Right kidney (tissue), 1 donor: ENCODE measurements around the gene DNASE2.

Experiments used
- DNase-seq: peaks from one replicate; pipeline ENCODE4 v3.0.0-alpha.2; 2016

The DNASE2 gene

DNA sequence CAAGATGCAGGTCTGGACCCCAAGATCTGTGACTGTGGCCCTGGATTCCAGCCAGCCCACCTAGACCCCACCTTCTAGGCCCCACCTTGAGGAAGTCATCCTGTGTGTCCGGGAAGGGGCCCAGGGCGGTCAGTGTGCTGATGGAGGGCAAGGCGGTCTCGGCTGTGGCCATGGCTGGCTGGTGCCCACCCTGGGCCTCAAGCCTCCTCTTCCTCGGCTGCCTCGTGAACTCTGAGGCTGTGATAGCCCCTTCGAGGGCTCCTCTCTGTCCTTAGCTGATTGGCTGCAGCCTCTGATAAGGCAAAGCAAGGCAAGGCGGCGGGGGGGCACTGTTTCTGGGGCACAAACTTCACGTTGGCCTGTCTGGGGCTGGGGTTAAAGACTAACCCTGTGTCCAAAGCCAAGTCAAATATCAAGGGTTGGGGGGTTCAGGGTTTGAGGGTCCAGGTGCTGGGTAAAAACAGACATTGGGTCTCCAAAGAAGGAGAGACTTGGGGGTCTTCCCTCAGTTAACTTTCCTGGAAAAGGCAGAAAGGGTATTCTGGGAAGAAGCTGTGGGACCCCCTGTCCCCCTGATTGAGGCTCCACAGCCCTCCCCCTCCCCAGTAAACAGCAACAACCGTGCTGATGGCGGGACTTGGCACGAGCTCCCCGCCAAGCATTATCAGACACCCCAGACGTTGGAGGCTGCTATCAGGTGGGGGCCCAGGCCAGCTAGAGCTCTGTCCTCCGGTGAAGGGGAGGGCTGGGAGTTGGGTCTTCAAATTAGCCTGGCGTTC lies 5.9 kb upstream of the DNASE2 start, which contains the start of gene KLF1:
TSS of gene KLF1 (minus strand) at position 233 of the 779 bp plus-strand sequence. CDS start at position 172, 61 bp downstream.
- no peak for DNase-seq

DNA sequence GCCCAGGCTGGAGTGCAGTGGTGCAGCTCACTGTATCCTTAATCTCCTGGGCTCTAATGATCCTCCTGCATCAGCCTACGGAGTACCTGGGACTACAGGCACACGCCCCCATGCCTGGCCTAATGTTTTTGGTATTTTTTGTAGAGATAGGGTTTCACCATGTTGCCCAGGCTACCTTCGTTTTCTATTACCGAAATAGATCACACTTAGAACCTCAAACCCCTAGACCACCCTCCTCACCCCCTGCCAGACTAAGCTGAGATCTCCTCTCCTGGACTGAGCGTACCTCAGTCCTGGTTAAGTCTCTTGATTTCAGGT lies 5.4 kb upstream of the DNASE2 start:
- no peak for DNase-seq

DNA sequence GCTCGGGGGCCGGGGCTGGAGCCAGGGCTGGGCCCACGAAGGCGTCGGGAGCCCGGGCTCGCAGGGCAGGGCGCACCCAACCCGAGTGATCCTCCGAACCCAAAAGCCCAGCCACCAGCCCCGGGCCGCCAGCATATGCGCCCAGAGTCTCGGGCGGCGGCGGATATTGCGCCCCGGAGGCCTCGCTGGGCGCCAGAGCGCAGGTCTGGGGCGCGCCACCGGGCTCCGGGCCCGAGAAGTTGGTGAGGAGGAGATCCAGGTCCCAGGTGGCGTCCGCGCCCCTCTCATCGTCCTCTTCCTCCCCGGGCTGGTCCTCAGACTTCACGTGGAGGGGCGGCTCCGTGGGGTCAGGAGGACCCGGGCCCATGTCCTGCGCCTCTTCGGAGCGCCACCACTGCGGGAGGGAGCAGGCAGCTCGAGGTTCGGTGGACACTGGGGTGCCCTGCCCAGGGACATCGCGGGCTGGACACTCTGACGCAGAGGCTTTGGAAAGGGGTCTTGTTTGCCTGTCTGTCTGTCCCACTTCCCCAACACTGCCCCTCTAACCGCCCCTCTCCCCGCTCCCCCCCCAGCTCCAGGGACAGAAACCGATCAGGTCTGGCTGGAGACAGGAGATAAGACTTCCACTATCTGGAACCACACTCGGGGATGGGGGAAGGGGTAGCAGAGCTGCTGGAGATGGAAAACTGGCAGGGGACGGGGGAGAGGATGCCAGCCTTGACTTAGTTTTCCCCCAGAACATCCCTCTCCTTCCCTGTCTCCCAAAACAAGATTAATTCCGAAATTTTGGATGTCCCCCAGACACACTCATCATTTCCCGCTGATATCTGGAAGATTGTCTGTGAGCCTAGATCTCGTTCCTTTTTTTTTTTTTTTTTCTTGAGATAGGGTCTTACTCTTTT lies 4.8 kb upstream of the DNASE2 start:
- no peak for DNase-seq

DNA sequence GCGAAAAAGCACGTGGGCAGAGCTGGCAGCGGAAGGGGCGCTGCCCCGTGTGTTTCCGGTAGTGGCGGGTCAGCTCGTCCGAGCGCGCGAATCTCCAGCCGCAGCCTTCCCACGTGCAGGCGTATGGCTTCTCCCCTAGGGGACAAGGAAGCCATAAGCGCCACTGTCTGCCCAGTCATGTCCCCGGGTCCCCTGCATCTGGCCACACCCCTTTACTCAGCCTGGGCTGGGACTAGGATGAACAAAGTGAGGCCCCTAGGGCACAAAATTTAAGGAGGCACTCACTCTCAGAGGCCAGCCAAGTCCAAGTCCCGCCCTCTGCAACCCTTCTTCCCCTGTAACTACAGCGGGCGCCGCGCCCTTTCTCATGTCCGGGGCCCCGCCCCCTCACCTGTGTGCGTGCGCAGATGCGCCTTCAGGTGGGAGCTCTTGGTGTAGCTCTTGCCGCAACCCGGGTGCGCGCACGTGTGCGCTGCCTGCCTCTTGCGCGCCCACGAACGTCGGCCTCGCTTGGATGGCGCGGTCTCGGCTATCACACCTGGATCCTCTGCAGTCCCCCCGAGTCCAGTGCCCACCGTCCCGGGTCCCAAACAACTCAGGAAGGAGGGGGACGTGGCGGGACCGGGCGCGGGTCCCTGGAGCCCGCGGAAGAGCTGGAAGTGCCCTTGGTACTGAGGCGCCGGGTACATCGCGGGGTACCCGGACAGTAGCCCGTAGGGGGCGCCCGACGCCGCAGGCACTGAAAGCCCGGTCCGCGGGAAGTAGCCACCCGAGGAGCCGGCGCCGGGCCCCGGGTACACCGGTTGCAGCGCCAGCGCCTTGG lies 3.9 kb upstream of the DNASE2 start:
- DNase-seq: peak; percentile 75

DNA sequence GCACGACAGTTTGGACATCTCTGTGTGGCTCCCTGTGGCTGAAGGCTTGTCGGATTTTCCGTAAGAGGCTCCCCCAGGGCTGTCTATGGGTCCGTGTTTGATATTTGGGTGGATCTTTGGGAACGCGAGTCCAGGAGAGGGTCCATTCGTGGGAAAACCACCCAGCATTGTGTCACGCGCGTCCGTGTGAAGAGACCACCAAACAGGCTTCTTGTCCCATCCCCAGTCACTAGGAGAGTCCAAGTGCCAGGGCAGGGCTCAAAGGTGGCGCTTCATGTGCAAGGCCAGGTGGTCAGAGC lies 3.3 kb upstream of the DNASE2 start:
- no peak for DNase-seq

DNA sequence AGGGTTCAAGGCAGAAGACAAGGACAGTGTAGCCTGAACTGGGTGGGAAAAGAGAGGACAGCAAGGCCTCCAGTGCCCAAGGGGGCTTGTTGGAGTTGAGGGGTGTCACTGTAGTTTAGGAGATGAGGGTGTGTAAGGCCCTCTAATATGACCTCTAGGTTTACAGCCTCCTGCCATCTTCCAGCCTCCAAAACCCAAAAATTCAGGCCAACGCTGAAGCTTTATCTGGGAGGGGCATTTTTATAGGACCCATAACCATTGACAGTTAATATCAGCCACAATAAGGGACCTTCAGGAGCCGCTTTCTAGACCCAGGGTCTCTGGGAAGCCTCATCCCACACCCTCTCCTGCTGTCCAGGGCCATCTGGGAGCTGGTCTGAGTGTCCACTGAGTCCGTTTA lies 3.0 kb upstream of the DNASE2 start:
- no peak for DNase-seq

DNA sequence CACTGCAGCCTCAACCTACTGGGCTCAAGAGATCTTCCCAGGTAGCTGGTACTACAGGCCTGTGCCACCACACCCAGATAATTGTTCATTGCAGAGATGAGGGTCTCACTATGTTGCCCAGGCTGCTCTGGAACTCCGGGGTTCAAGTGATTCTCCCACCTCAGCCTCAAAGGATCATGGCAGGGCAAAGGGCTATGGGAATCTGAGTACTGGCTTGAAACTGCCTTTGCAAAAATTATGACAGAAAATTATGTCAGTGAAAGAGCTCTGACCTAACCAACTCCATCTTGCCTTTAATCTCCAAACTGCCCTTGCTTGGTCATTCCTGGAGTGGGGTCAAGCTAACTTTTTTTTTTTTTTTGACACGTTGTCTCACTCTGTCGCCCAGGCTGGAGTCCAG lies 1.3 kb upstream of the DNASE2 start:
- no peak for DNase-seq

DNA sequence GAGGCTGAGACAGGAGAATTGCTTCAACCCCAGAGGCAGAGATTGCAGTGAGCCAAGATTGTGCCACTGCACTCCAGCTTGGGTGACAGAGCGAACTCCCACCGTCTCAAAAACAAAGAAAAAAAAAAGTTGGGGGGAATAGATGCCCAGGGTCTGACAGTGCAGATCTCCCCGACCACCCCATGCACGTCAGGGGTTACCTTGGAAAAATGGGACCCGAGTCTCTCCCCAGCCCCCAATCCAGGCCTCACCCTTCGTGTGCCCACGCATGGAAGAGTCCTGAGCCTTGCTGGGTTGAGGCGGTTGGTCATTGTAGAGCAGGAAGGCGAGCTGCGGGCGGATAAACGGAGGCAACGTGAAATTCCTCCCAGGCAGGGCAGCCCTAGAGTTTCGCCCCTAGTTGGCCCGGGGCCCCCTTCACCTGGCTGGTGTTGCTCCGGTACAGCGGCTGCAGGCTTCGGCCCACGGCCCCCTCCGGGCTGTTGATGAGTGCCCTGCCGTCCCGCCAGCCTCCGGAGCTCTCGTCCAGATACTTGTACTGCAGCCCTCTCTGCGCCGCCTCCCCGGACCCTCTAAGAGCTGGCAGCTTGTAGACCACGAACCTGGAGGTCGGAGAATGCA lies 588 bp downstream of the DNASE2 start:
- no peak for DNase-seq

DNA sequence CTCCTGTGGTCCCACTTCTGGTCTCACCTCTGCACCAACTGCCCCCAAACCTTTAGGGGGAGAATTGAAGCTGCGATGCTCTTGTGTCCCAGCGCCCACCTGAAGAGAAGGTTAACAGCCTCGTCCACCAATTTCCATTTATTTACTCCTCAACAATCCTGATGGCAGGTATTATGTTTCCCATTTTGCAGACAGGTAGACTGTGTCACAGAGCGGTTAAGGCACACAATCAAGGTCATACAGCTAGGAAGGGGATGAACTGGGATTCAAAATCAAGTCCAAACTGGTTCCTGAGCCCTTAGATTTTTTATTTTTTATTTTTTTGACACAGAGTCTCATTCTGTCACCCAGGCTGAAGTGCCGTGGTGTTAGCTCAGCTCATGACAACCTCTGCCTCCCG lies 6.2 kb downstream of the DNASE2 start:
- DNase-seq: no peak

DNA sequence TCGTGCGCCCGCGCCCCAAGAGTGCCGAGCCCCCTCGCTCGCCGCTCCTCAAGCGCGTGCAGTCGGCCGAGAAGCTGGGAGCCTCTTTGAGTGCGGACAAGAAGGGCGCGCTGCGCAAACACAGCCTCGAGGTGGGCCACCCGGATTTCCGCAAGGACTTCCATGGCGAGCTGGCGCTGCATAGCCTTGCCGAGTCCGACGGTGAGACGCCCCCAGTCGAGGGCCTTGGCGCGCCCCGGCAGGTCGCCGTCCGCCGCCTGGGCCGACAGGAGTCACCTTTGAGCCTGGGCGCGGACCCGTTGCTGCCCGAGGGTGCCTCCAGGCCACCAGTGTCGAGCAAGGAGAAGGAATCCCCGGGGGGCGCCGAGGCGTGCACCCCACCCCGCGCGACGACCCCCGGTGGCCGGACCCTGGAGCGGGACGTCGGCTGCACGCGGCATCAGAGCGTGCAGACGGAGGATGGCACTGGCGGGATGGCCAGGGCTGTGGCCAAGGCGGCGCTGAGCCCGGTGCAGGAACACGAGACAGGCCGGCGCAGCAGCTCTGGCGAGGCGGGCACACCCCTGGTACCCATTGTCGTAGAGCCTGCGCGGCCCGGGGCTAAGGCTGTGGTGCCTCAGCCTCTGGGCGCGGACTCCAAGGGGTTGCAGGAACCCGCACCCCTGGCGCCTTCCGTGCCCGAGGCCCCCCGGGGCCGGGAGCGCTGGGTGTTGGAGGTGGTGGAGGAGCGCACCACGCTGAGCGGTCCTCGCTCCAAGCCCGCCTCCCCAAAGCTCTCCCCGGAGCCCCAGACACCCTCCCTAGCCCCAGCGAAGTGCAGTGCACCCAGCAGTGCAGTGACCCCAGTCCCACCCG lies 7.1 kb downstream of the DNASE2 start:
- no peak for DNase-seq

DNA sequence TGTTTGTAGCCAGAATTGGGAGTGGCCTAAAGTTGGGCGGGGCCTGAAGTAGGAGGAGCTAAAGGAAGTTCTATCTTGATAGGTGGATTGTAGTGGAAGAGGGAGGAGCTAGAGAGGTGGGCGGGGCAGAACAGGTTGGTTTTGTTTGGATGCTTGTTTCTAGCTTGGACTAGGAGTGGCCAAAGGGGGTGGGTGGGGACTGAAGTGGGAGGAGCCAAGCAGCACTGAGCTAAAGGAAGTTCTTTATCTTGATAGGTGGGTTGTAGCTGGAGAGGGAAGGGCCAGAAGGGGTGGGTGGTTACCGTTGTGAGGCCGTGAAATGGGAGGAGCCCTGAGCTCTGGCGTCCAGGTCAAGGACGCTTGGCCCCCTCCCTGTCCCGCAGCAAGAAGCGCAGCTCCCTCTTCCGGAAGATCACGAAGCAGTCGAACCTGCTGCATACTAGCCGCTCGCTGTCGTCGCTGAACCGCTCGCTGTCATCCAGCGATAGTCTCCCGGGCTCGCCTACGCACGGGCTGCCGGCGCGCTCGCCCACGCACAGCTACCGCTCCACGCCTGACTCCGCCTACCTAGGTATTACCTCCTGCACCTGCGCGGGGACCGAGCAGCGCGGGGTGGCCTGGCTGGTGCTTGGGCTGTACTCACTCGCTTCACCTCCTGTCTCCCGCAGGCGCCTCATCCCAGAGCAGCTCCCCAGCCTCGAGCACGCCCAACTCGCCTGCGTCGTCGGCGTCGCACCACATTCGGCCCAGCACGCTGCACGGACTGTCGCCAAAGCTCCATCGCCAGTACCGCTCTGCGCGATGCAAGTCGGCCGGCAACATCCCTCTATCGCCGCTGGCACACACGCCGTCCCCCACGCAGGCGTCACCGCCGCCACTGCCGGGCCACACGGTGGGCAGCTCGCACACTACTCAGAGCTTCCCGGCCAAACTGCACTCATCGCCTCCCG lies 8.0 kb downstream of the DNASE2 start:
- peak; percentile 36 for DNase-seq

DNA sequence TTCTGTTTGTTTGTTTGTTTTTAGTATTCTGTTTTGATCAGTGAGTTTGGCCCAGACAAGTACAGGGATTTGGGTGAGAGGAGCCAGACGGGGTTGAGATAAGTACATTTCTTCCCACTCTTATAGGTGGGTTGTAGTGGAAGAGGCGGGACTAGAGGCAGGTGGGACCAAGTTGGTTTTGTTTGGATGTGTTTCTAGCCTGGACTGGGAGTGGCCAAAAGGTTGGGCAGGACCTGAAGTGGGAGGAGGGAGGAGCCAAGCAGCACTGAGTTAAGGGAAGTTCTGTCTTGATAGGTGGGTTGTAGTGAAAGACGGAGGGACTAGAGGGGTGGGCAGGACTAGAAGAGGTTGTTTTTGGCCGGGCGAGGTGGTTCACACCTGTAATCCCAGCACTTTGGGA lies 9.0 kb downstream of the DNASE2 start:
- no peak for DNase-seq

DNA sequence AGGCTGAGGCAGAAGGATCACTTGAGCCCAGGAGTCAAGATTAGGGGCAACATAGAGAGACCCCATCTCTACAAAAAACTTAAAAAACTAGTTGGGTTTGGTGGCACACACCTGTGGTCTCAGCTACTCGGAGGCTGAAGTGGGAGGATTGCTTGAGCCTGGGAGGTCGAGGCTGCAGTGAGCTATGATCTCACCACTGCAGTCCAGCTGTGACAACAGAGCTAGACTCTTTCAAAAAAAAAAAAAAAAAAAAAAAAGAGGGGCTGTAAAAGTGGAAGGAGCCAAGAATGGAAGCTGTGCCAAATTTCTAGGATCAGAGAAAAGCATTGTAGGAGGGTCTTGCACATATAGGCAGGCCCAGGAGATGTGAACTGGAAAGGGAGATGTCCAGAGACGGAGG lies 9.6 kb downstream of the DNASE2 start:
- no peak for DNase-seq

DNA sequence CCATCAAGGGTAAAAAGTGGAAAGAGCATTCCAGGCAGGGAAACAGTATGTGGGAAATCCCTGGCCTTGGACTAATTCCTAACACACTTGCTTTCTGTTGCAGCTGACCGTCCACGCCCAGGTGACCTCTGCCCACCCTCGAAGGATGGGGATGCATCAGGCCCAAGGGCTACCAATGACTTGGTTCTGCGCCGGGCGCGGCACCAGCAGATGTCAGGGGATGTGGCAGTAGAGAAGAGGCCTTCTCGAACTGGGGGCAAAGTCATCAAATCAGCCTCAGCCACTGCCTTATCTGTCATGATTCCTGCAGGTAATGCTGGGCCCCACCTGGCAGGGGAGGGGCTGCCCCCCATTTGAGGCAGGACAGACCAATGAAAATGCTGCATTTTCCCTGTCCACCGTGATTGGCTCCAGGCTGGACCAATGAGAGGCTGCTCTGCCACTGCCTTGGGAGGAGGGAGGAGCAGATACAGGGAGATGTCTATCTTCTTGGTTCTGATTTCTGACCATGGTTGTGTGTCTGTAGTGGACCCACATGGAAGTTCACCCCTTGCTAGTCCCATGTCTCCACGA lies 12.6 kb downstream of the DNASE2 start:
- no peak for DNase-seq

DNA sequence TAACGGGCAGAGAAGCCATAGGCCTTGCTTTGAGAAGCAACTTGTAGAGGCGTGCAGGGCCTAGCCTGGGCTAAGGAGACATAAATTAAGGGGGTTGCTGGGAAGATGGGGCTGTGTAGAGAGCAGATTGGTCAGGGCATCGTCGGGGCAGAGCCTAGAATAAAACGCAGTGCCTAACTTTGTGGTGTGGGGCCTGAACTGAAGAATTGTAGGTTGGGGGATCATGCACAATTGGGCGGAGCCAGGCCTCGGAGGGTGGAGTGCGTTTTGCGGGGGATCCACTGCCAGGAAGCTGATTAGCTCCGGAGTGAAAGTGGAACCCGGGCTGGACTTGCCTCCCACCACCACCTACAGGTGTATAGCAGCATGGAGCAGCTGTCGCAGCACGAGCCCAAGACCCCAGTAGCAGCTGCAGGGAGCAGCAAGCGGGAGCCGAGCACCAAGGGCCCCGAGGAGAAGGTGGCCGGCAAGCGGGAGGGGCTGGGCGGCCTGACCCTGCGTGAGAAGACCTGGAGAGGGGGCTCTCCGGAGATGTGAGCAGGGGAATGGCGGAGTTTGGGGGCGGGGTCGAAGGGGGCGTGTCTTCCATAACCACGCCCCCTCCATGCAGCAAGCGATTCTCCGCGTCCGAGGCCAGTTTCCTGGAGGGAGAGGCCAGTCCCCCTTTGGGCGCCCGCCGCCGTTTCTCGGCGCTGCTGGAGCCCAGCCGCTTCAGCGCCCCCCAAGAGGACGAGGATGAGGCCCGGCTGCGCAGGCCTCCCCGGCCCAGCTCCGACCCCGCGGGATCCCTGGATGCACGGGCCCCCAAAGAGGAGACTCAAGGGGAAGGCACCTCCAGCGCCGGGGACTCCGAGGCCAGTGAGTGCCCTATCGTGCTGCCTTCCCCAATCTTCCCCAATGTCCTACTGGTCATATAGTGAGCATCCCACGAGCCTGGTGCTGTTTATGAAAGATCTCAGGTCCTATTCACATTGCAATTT lies 13.8 kb downstream of the DNASE2 start:
- peak; percentile 92 for DNase-seq

DNA sequence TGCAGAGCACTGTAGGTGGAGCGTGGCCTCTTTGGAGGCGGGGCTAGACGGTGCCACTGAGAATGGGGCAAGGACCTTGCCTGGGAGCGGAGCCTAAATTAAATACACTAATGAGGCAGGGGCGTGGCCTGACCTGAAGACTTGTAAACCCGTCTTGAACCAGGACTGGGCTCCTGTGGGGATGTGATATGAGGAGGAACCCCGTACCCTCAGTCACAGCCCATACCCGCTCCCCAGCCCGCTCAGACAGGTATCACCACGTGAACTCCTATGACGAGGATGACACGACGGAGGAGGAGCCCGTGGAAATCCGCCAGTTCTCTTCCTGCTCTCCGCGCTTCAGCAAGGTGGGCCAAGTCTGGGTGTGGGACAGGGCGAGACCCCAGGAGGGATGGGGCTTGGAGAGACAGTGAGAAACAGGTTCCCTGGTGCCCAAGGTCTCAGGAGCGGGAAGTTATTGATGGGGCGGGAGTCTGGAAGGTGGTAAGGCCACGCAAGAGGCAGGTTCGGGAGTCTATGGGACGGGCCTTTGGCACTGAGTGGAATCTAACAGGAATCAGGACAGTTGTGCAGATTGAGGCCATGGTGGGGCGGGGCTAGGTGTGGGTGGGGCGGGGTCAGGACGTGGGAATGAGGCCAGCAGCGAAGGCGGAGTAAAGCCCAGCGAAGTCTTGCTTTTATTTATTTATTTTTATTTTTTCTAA lies 14.7 kb downstream of the DNASE2 start:
- DNase-seq: no peak

DNA sequence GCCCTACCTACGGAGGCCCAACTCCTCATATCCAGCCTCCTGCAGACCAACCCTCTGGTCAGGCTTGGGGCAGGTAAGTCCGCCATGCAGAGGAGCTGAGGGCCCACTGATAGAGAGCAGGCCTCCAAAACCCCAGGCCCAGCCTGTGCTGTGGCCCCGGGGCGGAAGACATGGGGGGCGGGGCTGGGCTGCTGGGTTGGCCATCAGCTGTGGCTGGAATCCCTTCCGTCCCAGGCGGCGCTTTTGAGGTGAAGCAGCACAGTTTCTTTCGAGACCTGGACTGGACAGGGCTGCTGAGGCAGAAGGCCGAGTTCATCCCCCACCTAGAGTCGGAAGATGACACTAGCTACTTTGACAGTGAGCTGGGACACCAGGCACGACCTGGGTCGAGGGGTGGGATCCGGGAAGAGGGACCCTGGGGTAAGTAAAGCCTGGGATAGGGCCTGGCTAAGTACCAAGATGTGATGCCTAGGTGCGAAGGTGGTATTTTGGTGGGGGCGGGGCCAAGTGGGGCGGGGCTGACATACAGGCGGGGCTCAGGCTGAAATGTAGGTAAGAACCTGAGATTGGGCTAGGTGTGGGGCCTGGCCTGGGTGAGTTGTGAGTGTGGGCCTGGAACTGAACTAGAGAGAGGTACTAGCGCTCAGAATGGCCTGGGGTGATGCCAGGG lies 15.4 kb downstream of the DNASE2 start:
- no peak for DNase-seq
